Ishikawa (cell line): ENCODE measurements around the gene ADARB1.

Source experiments
- CEBPB ChIP-seq: IDR thresholded peaks from 2 replicates; pipeline ENCODE4 v1.6.1; 2012
- CREB1 ChIP-seq: IDR thresholded peaks from 2 replicates; pipeline ENCODE4 v1.6.1; 2012; ENCODE audit warnings: low read depth
- EGR1 ChIP-seq: IDR thresholded peaks from 2 replicates; pipeline ENCODE4 v1.6.1; 2012
- EP300 ChIP-seq: IDR thresholded peaks from 2 replicates; pipeline ENCODE4 v1.6.1; 2012; ENCODE audit warnings: borderline replicate concordance
- FOXM1 ChIP-seq: IDR thresholded peaks from 2 replicates; pipeline ENCODE4 v1.6.1; 2012; ENCODE audit warnings: low read depth, borderline replicate concordance
- MAX ChIP-seq: IDR thresholded peaks from 2 replicates; pipeline ENCODE4 v1.6.1; 2012
- NFIC ChIP-seq: IDR thresholded peaks from 2 replicates; pipeline ENCODE4 v1.6.1; 2012
- RAD21 ChIP-seq: IDR thresholded peaks from 2 replicates; pipeline ENCODE4 v1.6.1; 2012; ENCODE audit warnings: low read depth
- TAF1 ChIP-seq: IDR thresholded peaks from 2 replicates; pipeline ENCODE4 v1.6.1; 2012; ENCODE audit warnings: low read depth, mild to moderate bottlenecking
- TCF12 ChIP-seq: IDR thresholded peaks from 2 replicates; pipeline ENCODE4 v1.6.1; 2012; ENCODE audit warnings: low read depth
- TEAD4 ChIP-seq: IDR thresholded peaks from 2 replicates; pipeline ENCODE4 v1.6.1; 2012
- USF1 ChIP-seq: IDR thresholded peaks from 2 replicates; pipeline ENCODE4 v1.6.1; 2012
- YY1 ChIP-seq: IDR thresholded peaks from 2 replicates; pipeline ENCODE4 v1.6.1; 2012; ENCODE audit warnings: low read depth
- ZBTB7A ChIP-seq: IDR thresholded peaks from 2 replicates; pipeline ENCODE4 v1.6.1; 2012; ENCODE audit warnings: low read depth
- TF ChIP-seq, protein P1 (sequence below): IDR thresholded peaks from 2 replicates; pipeline ENCODE4 v1.6.1; 2012; ENCODE audit warnings: low read depth, mild to moderate bottlenecking

ADARB1 gene

DNA sequence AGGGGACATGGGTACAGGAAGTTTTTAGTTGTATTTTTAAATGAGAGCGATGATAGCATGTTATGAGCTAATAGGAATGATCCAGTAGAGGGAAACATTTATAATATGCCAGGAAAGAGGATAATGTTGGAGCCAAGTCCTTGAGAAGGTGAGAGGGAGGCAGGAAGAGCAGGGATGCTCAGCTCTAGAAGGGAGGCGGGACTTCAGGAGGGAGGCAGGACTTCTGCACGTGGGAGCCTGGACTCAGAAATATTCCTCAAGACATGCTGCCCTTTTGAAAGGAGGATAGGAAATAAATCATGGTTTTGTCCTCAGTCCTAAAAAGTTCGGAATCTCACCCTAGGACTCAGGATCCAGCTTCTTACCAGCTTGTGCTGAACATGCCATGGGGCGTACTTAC is 5.9 kb downstream of the ADARB1 start:
- TF ChIP-seq TEAD4 (no peak), EGR1 (no peak), CEBPB (no peak), EP300 (no peak), NFIC (no peak), MAX (no peak)
- TF ChIP-seq, protein P1, sequence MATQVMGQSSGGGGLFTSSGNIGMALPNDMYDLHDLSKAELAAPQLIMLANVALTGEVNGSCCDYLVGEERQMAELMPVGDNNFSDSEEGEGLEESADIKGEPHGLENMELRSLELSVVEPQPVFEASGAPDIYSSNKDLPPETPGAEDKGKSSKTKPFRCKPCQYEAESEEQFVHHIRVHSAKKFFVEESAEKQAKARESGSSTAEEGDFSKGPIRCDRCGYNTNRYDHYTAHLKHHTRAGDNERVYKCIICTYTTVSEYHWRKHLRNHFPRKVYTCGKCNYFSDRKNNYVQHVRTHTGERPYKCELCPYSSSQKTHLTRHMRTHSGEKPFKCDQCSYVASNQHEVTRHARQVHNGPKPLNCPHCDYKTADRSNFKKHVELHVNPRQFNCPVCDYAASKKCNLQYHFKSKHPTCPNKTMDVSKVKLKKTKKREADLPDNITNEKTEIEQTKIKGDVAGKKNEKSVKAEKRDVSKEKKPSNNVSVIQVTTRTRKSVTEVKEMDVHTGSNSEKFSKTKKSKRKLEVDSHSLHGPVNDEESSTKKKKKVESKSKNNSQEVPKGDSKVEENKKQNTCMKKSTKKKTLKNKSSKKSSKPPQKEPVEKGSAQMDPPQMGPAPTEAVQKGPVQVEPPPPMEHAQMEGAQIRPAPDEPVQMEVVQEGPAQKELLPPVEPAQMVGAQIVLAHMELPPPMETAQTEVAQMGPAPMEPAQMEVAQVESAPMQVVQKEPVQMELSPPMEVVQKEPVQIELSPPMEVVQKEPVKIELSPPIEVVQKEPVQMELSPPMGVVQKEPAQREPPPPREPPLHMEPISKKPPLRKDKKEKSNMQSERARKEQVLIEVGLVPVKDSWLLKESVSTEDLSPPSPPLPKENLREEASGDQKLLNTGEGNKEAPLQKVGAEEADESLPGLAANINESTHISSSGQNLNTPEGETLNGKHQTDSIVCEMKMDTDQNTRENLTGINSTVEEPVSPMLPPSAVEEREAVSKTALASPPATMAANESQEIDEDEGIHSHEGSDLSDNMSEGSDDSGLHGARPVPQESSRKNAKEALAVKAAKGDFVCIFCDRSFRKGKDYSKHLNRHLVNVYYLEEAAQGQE, result no peak

DNA sequence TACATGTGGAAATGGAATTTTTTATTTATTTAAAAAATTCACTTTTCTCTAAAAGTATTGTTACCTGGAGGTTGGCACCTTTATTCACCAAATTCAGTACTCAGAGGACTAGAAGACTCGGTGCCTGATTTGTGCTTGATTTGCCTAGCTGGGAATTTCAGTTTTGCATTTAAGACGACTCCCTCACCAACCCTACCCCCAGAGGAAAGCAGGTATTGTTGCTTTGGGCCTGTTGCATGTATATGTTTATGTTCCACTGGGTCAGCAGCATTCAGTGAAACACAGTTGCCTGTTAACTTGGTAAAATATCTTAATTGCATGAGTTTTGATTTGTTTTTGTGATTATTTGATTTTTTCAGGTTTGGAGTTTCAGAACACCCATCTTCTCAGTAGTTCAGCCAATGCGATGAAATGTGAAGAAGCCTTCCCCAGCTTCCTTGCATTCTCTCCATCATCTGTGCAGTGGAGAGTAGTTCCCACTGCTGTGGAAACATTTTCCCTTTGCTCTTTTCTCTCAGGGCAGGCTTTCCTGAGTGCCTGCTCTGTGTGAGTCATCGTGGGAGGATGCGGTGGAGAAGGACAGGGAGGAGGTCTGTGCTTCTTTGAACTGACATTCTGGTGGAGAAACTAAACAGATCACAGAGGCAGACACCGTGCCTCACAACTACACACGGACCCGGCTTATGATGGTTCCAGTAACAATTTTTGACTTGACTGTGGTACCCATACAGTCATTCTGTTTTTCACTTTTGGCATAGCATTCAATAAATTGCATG is 6.4 kb downstream of the ADARB1 start:
- TF ChIP-seq RAD21, result no peak
- no peak for TF ChIP-seq CEBPB
- no peak for TF ChIP-seq TEAD4
- TF ChIP-seq EGR1, result no peak
- no peak for TF ChIP-seq MAX
- TF ChIP-seq FOXM1, result no peak
- no peak for TF ChIP-seq EP300
- TF ChIP-seq, protein P1, result no peak
- no peak for TF ChIP-seq ZBTB7A
- TF ChIP-seq TAF1, result no peak
- TF ChIP-seq NFIC, result no peak
- TF ChIP-seq USF1, result no peak
- TF ChIP-seq TCF12, result no peak
- no peak for TF ChIP-seq YY1
- no peak for TF ChIP-seq CREB1

DNA sequence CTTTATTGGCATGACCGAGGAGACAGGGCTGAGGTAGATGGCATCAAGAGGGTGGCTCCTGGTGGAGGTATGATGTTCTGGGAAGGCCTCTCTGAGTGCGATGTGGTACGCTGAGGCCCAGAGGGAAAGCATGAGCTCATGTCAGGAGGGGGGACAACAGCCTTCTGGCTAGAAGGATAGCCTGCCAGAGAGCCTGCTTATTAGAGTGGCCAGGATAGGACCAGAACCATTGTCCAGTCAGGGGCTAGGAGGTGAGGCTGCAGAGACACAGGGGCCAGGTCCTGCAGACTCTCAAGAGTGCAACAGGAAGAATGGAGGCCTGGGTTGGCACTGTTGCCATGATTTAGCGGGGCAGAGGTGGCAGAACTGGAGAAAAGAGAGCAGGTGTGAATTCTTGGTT is 7.3 kb downstream of the ADARB1 start:
- TF ChIP-seq, protein P1, result no peak
- TF ChIP-seq CEBPB, result no peak
- TF ChIP-seq TAF1, result no peak
- no peak for TF ChIP-seq TEAD4
- no peak for TF ChIP-seq RAD21
- no peak for TF ChIP-seq EP300
- TF ChIP-seq EGR1, result no peak
- TF ChIP-seq FOXM1, result no peak
- no peak for TF ChIP-seq CREB1
- no peak for TF ChIP-seq TCF12
- TF ChIP-seq MAX, result no peak
- no peak for TF ChIP-seq NFIC
- no peak for TF ChIP-seq USF1
- no peak for TF ChIP-seq YY1
- TF ChIP-seq ZBTB7A, result no peak

- TF ChIP-seq TAF1, result no peak
- no peak for TF ChIP-seq FOXM1
- no peak for TF ChIP-seq EP300
- no peak for TF ChIP-seq YY1
- TF ChIP-seq TCF12, result no peak
- TF ChIP-seq ZBTB7A, result no peak
- TF ChIP-seq USF1, result no peak
- no peak for TF ChIP-seq RAD21
- no peak for TF ChIP-seq CEBPB
- no peak for TF ChIP-seq EGR1
- TF ChIP-seq NFIC, result no peak
- TF ChIP-seq TEAD4, result no peak
Observed at GRCh38 chr21:45082736-45083135, 8.4 kb downstream of the ADARB1 start.
